HepG2 (cell line): ENCODE results near the gene CLUH. TPM values are rescaled to one million over a fixed set of nuclear protein-coding genes. Genes with fewer than 3 reads are reported as not detected.

Source experiments
- CCDC6 ChIP-seq: sonication (generic); formaldehyde crosslinking; IDR thresholded peaks from 2 replicates; pipeline ENCODE4 v1.8.1; 2022; ENCODE audit warnings: mild to moderate bottlenecking, missing genetic modification reagents, moderate library complexity
- EZH2 ChIP-seq: conservative IDR thresholded peaks from 2 replicates; pipeline ENCODE4 v1.6.1; 2012; ENCODE audit warnings: mild to moderate bottlenecking, low read depth, low read length, moderate library complexity
- FOXA1 ChIP-seq, 2 experiments: fragments of 450-650 bp in 1 of 2; sonication (generic) in 1 of 2; formaldehyde crosslinking in 1 of 2; IDR thresholded peaks; 2 replicates each; pipeline versions ENCODE4 v1.4.0 to v1.6.1; 2016 to 2020; ENCODE audit warnings: missing genetic modification reagents in 1 of 2
- KMT2A ChIP-seq: sonication (generic); formaldehyde crosslinking; IDR thresholded peaks from 2 replicates; pipeline ENCODE4 v1.4.0; 2020; ENCODE audit warnings: missing genetic modification reagents
- MED8 ChIP-seq: sonication (generic); formaldehyde crosslinking; IDR thresholded peaks from 2 replicates; pipeline ENCODE4 v1.8.1; 2023; ENCODE audit warnings: mild to moderate bottlenecking, missing genetic modification reagents; ENCODE audit not compliant: insufficient replicate concordance
- MXD4 ChIP-seq: IDR thresholded peaks from 2 replicates; pipeline ENCODE4 v1.6.1; 2016; ENCODE audit warnings: mild to moderate bottlenecking, missing biosample characterization, missing genetic modification reagents
- NFE2L1 ChIP-seq: sonication (generic); formaldehyde crosslinking; IDR thresholded peaks from 2 replicates; pipeline ENCODE4 v1.4.0; 2020; ENCODE audit warnings: missing genetic modification reagents, mild to moderate bottlenecking, borderline replicate concordance
- NR1H2 ChIP-seq: sonication (generic); formaldehyde crosslinking; IDR thresholded peaks from 2 replicates; pipeline ENCODE4 v1.8.1; 2022; ENCODE audit warnings: low read depth, missing genetic modification reagents, borderline replicate concordance
- SALL1 ChIP-seq: sonication (generic); formaldehyde crosslinking; IDR thresholded peaks from 2 replicates; pipeline ENCODE4 v1.8.0; 2022; ENCODE audit warnings: mild to moderate bottlenecking, missing genetic modification reagents
- TOE1 ChIP-seq: sonication (generic); formaldehyde crosslinking; IDR thresholded peaks from 2 replicates; pipeline ENCODE4 v1.4.0; 2020; ENCODE audit warnings: mild to moderate bottlenecking, missing genetic modification reagents
- U2AF2 ChIP-seq: fragments of 200-400 bp; formaldehyde crosslinking; IDR thresholded peaks from 2 replicates; pipeline ENCODE4 v1.6.1; 2017; ENCODE audit warnings: low read depth, mild to moderate bottlenecking, low read length
- WIZ ChIP-seq: sonication (generic); formaldehyde crosslinking; IDR thresholded peaks from 2 replicates; pipeline ENCODE4 v1.5.1; 2020; ENCODE audit warnings: mild to moderate bottlenecking, missing genetic modification reagents
- ZBTB38 ChIP-seq: sonication (generic); formaldehyde crosslinking; IDR thresholded peaks from 2 replicates; pipeline ENCODE4 v1.5.1; 2020; ENCODE audit warnings: mild to moderate bottlenecking, missing genetic modification reagents
- ZNF101 ChIP-seq: sonication (generic); formaldehyde crosslinking; IDR thresholded peaks from 2 replicates; pipeline ENCODE4 v1.4.0; 2020; ENCODE audit warnings: mild to moderate bottlenecking, low read depth, missing genetic modification reagents, borderline replicate concordance
- ZNF224 ChIP-seq: sonication (generic); formaldehyde crosslinking; IDR thresholded peaks from 2 replicates; pipeline ENCODE4 v1.5.0; 2020; ENCODE audit warnings: mild to moderate bottlenecking, missing genetic modification reagents
- ZNF556 ChIP-seq: sonication (generic); formaldehyde crosslinking; IDR thresholded peaks from 2 replicates; pipeline ENCODE4 v1.4.0; 2020; ENCODE audit warnings: mild to moderate bottlenecking, missing genetic modification reagents, borderline replicate concordance
- ZNF614 ChIP-seq: IDR thresholded peaks from 2 replicates; pipeline ENCODE4 v1.6.1; 2018; ENCODE audit warnings: missing biosample characterization, missing genetic modification reagents, inconsistent platforms, borderline replicate concordance
- ZNF816 ChIP-seq: sonication (generic); formaldehyde crosslinking; IDR thresholded peaks from 2 replicates; pipeline ENCODE4 v1.8.0; 2022; ENCODE audit warnings: missing genetic modification reagents, mild to moderate bottlenecking, borderline replicate concordance
- polyA plus RNA-seq, 8 experiments: library from polyadenylated mRNA; depleted of rRNA in 3 of 8; stranded (reverse) in 7 of 8; unstranded in 1 of 8; fragments of >200 nt; fragmentation: Illumina TruSeq in 4 of 8; extraction: Trizol in 4 of 8; gene quantifications; 2 replicates each; pipeline versions ENCODE4 v1.2.1 to v1.2.3, GENCODE V29; 2011 to 2016; ENCODE audit warnings: low read depth in 4 of 8, missing spikeins in 1 of 8, mixed read lengths in 1 of 8; ENCODE audit not compliant: insufficient read depth in 1 of 8
- total RNA-seq, 5 experiments: library from RNA; depleted of rRNA; stranded (reverse); fragments of >200 nt; fragmentation: Illumina TruSeq; extraction: Trizol; gene quantifications; 2 replicates each; pipeline ENCODE4 v1.2.3, GENCODE V29; 2016; ENCODE audit warnings: low read depth in 1 of 5
- TF ChIP-seq, protein P1 (sequence below): sonication (generic); formaldehyde crosslinking; IDR thresholded peaks from 2 replicates; pipeline ENCODE4 v1.4.0; 2020; ENCODE audit warnings: mild to moderate bottlenecking, missing genetic modification reagents
- TF ChIP-seq, protein P2 (sequence below): IDR thresholded peaks from 2 replicates; pipeline ENCODE4 v1.6.1; 2016; ENCODE audit warnings: missing compliant biosample characterization, missing genetic modification reagents, borderline replicate concordance

The CLUH gene
- total and polyA plus RNA-seq, 2 of the 13 experiments (the other 11 are each of a cell fraction or from before 2014, with no cell fraction given) = 30.9 to 60.5 TPM

DNA sequence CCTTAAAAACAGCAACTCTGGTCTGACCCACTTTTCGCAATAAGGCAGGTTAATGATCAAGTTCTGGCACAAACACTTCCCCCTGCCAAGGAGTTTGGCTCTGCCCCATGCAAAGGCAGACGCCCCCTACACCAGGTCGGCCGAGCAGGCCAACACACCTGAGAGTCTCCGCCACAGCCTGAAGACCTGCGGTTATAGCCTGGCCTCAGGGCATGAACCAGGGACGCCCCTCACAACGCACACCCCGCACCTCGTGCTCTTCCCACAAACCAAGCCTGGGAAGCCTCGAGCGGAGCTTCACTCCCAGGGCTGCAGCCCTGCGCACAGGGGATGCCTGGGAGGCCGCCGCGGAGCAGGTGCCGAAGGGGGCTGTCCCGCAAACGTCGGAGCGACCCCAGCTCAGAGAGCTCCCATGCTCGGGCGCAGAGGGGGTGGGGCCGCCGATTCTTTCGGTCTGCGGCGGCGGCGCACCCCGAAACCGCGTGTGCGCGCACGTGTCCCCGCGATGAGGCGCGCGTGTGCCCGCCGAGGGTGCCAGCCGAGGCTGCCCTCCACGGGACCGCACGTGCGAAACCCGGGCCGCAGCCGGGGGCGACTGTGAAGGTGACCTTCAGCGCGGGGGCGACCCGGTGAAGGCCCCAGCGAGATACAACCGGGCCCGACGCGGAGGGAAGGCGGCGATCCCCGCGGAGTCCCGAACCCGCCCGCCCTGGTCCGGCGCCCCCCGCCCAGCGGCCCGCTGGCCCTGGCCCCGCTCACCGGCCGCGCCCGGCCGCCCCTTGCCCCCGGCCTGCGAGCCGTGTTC lies 559 bp downstream of the CLUH start (continued):
- TF ChIP-seq, protein P1, sequence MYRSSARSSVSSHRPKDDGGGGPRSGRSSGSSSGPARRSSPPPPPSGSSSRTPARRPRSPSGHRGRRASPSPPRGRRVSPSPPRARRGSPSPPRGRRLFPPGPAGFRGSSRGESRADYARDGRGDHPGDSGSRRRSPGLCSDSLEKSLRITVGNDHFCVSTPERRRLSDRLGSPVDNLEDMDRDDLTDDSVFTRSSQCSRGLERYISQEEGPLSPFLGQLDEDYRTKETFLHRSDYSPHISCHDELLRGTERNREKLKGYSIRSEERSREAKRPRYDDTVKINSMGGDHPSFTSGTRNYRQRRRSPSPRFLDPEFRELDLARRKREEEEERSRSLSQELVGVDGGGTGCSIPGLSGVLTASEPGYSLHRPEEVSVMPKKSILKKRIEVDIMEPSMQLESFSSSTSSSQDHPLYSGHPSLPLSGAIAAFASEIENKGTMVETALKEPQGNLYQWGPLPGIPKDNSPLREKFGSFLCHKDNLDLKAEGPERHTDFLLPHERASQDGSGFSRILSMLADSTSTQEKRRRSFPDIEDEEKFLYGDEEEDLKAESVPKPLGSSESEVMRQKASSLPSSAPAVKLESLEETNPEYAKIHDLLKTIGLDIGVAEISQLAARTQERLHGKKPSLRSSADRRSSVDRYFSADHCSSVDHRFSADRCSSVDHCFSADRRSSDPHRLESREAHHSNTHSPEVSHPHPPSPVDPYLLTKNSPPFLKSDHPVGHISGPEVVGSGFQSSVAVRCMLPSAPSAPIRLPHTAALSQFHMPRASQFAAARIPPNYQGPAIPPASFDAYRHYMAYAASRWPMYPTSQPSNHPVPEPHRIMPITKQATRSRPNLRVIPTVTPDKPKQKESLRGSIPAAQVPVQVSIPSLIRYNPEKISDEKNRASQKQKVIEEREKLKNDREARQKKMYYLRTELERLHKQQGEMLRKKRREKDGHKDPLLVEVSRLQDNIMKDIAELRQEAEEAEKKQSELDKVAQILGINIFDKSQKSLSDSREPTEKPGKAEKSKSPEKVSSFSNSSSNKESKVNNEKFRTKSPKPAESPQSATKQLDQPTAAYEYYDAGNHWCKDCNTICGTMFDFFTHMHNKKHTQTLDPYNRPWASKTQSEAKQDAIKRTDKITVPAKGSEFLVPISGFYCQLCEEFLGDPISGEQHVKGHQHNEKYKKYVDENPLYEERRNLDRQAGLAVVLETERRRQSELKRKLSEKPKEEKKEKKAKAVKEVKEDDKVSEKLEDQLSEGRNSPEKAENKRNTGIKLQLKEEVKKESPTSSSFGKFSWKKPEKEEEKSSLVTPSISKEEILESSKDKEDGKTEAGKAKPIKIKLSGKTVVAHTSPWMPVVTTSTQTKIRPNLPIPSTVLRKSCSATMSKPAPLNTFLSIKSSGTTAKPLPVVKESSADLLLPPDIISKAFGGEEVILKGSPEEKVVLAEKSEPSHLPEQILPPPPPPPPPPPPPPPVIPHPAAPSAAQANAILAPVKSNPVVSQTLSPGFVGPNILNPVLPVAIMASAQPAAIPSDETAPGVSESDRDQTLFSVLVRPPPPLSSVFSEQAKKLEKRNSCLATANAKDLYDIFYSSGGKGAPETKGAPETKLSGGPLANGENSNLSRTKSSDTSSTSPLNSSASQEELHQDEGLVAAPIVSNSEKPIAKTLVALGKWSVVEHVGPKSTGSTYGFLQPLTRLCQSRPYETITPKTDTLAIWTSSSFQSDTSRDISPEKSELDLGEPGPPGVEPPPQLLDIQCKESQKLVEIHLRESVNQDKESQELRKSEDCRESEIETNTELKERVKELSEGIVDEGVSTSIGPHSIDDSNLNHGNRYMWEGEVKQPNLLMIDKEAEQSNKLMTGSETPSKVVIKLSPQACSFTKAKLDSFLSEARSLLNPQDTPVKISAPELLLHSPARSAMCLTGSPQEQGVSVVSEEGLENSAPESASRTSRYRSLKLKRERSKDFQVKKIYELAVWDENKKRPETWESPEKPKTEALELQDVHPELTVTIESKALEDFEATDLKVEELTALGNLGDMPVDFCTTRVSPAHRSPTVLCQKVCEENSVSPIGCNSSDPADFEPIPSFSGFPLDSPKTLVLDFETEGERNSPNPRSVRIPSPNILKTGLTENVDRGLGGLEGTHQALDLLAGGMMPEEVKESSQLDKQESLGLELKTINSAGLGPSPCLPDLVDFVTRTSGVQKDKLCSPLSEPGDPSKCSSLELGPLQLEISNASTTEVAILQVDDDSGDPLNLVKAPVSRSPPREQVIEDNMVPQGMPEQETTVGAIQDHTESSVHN (CRISPR knock-in tag) = 0 out of 2 replicates have a peak, but pooled peaks have one; percentile 39
- TF ChIP-seq MED8 (CRISPR knock-in tag) = peak; percentile 69
- TF ChIP-seq MXD4 (CRISPR knock-in tag) = no peak; the same call in 1 of the 2 replicates
- TF ChIP-seq, protein P2, sequence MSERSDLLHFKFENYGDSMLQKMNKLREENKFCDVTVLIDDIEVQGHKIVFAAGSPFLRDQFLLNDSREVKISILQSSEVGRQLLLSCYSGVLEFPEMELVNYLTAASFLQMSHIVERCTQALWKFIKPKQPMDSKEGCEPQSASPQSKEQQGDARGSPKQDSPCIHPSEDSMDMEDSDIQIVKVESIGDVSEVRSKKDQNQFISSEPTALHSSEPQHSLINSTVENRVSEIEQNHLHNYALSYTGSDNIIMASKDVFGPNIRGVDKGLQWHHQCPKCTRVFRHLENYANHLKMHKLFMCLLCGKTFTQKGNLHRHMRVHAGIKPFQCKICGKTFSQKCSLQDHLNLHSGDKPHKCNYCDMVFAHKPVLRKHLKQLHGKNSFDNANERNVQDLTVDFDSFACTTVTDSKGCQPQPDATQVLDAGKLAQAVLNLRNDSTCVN (CRISPR knock-in tag) = peak; percentile 23; the same call in 1 of the 2 replicates
- TF ChIP-seq ZBTB38 (CRISPR knock-in tag) = no peak; the same call in 1 of the 2 replicates
- TF ChIP-seq U2AF2 = no peak
- no peak for TF ChIP-seq WIZ (CRISPR knock-in tag)
- TF ChIP-seq ZNF556 (CRISPR knock-in tag) = no peak
- TF ChIP-seq TOE1 = no peak
- 0 out of 2 replicates have a peak, but pooled peaks have one; percentile 63 for TF ChIP-seq CCDC6 (CRISPR knock-in tag)
- 0 out of 2 replicates have a peak, but pooled peaks have one; percentile 73 for TF ChIP-seq ZNF224 (CRISPR knock-in tag)
- TF ChIP-seq ZNF614 (CRISPR knock-in tag) = peak; percentile 50; the same call in 1 of the 2 replicates
- TF ChIP-seq FOXA1 (IDR thresholded peaks at IDR 0.05) = no peak
- TF ChIP-seq FOXA1 (CRISPR knock-in tag; IDR thresholded peaks at IDR 0.05) = no peak
- no peak for TF ChIP-seq EZH2
- no peak for TF ChIP-seq KMT2A (CRISPR knock-in tag)
- TF ChIP-seq ZNF816 (CRISPR knock-in tag) = no peak
- TF ChIP-seq SALL1 (CRISPR knock-in tag) = peak; percentile 4; the same call in 1 of the 2 replicates
- TF ChIP-seq NFE2L1 = peak; percentile 32; the same call in 1 of the 2 replicates
- no peak for TF ChIP-seq NR1H2
- no peak for TF ChIP-seq ZNF101 (CRISPR knock-in tag)
